WTC11 (cell line): ENCODE results near the gene TSPAN17.

Source experiments
- ATF1 ChIP-seq: sonication (generic); formaldehyde crosslinking; IDR thresholded peaks from 2 replicates; pipeline ENCODE4 v1.8.1; 2023; ENCODE audit warnings: mild to moderate bottlenecking, moderate library complexity, missing genetic modification reagents
- ATF3 ChIP-seq: sonication (generic); formaldehyde crosslinking; conservative IDR thresholded peaks from 2 replicates; pipeline ENCODE4 v1.8.1; 2022; ENCODE audit warnings: mild to moderate bottlenecking, missing genetic modification reagents
- CREB1 ChIP-seq: sonication (generic); formaldehyde crosslinking; IDR thresholded peaks from 2 replicates; pipeline ENCODE4 v1.8.0; 2023; ENCODE audit warnings: mild to moderate bottlenecking, missing genetic modification reagents
- CTCF ChIP-seq: fragments of 200-600 bp; IDR thresholded peaks from 2 replicates; pipeline ENCODE4 v1.8.0; 2022; ENCODE audit warnings: antibody characterized with exemption
- E2F1 ChIP-seq: sonication (generic); formaldehyde crosslinking; IDR thresholded peaks from 2 replicates; pipeline ENCODE4 v1.8.0; 2022; ENCODE audit warnings: mild to moderate bottlenecking, missing genetic modification reagents
- ERG ChIP-seq: fragments of 250-450 bp; sonication (Bioruptor Pico); IDR thresholded peaks from 2 replicates; pipeline ENCODE4 v1.8.0; 2021; ENCODE audit warnings: mild to moderate bottlenecking
- JUN ChIP-seq: sonication (generic); formaldehyde crosslinking; IDR thresholded peaks from 2 replicates; pipeline ENCODE4 v1.8.0; 2023; ENCODE audit warnings: mild to moderate bottlenecking, missing genetic modification reagents
- MAX ChIP-seq: sonication (generic); formaldehyde crosslinking; IDR thresholded peaks from 2 replicates; pipeline ENCODE4 v1.8.0; 2022; ENCODE audit warnings: mild to moderate bottlenecking, missing genetic modification reagents
- NFYB ChIP-seq: sonication (generic); formaldehyde crosslinking; conservative IDR thresholded peaks from 2 replicates; pipeline ENCODE4 v1.8.0; 2022; ENCODE audit warnings: low read depth, missing genetic modification reagents
- TCF7 ChIP-seq: sonication (generic); formaldehyde crosslinking; IDR thresholded peaks from 2 replicates; pipeline ENCODE4 v1.8.0; 2022; ENCODE audit warnings: mild to moderate bottlenecking, low read depth, missing genetic modification reagents, moderate library complexity
- USF1 ChIP-seq: sonication (generic); formaldehyde crosslinking; IDR thresholded peaks from 2 replicates; pipeline ENCODE4 v1.8.0; 2022; ENCODE audit warnings: mild to moderate bottlenecking, missing genetic modification reagents
- ZBTB21 ChIP-seq: sonication (generic); formaldehyde crosslinking; IDR thresholded peaks from 2 replicates; pipeline ENCODE4 v1.8.1; 2023; ENCODE audit warnings: mild to moderate bottlenecking, missing genetic modification reagents, borderline replicate concordance
- ZNF317 ChIP-seq: sonication (generic); formaldehyde crosslinking; IDR thresholded peaks from 2 replicates; pipeline ENCODE4 v1.8.1; 2023; ENCODE audit warnings: low read depth, mild to moderate bottlenecking, moderate library complexity, missing genetic modification reagents, borderline replicate concordance

GRCh38 chr5:176697934-176698538, 50.8 kb downstream of the TSPAN17 start:
- TF ChIP-seq CREB1 (no peak), ERG (CRISPR knock-in tag) (no peak), JUN (CRISPR knock-in tag) (no peak), CTCF (no peak), NFYB (CRISPR knock-in tag) (no peak), E2F1 (CRISPR knock-in tag) (no peak), ZBTB21 (CRISPR knock-in tag) (no peak), USF1 (no peak), ATF3 (CRISPR knock-in tag) (no peak), MAX (CRISPR knock-in tag) (0 out of 2 replicates have a peak, but pooled peaks have one; percentile 18), ATF1 (CRISPR knock-in tag) (no peak), ZNF317 (CRISPR knock-in tag) (no peak), TCF7 (no peak)
